Parathyroid adenoma (tissue), 2 donors: ENCODE results near the gene S100A1.

ENCODE experiments used
- H2AFZ ChIP-seq: fragments of 300-600 bp; sonication (generic); one replicate; pipeline ENCODE4 v1.7.0; 2017; ENCODE audit warnings: antibody characterized with exemption, mild to moderate bottlenecking
- H3K27ac ChIP-seq: fragments of 300-600 bp; sonication (generic); one replicate; pipeline ENCODE4 v1.7.0; 2017
- H3K27me3 ChIP-seq: fragments of 300-600 bp; sonication (generic); one replicate; pipeline ENCODE4 v1.7.0; 2017; ENCODE audit warnings: low read length; ENCODE audit not compliant: control insufficient read depth, insufficient read depth
- H3K36me3 ChIP-seq: fragments of 300-600 bp; sonication (generic); one replicate; pipeline ENCODE4 v1.7.0; 2017; ENCODE audit warnings: low read length; ENCODE audit not compliant: control insufficient read depth, insufficient read depth
- H3K4me1 ChIP-seq: fragments of 300-600 bp; sonication (generic); one replicate; pipeline ENCODE4 v1.7.0; 2017; ENCODE audit warnings: control low read depth
- H3K4me2 ChIP-seq: fragments of 300-600 bp; sonication (generic); one replicate; pipeline ENCODE4 v1.7.0; 2017; ENCODE audit warnings: low read length
- H3K4me3 ChIP-seq: fragments of 300-600 bp; sonication (generic); one replicate; pipeline ENCODE4 v1.7.0; 2017; ENCODE audit warnings: low read depth, low read length
- H3K79me2 ChIP-seq: fragments of 300-600 bp; sonication (generic); one replicate; pipeline ENCODE4 v1.7.0; 2017; ENCODE audit warnings: control low read depth
- H3K9ac ChIP-seq: fragments of 300-600 bp; sonication (generic); one replicate; pipeline ENCODE4 v1.7.0; 2017; ENCODE audit warnings: mild to moderate bottlenecking
- H3K9me3 ChIP-seq: fragments of 300-600 bp; sonication (generic); one replicate; pipeline ENCODE4 v1.7.0; 2017; ENCODE audit warnings: low read length; ENCODE audit not compliant: control insufficient read depth
- TF ChIP-seq, protein P1 (sequence below): fragments of 300-600 bp; sonication (generic); IDR thresholded peaks from one replicate; pipeline ENCODE4 v1.7.0; 2017; ENCODE audit warnings: antibody characterized with exemption, mild to moderate bottlenecking
- donor health status: primary hyperparathyroidism.

Gene S100A1

DNA sequence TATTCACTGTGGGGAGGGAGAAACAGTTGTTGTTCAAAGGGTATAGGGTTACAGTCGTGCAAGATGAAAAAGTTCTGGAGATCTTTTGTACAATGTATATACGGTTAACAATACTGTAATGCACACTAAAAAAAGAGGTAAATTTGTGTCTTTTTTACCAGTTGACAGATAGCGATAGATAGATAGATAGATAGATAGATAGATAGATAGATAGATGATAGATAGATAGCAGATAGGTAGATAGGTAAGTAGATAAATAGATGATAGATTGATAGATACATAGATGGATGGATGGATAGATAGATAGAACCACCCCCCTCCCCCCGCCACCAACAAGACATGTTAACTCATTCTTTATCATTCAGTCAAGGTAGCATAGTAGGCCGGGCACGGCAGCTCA lies 25.5 kb upstream of the S100A1 start:
- Histone ChIP-seq H3K27ac (no peak overlapping the region), H3K9me3 (no peaks in the 10 kb centered on the region), H3K4me2 (no peak overlapping the region), H3K9ac (no peak overlapping the region), H3K27me3 (no peaks in the 10 kb centered on the region), H3K79me2 (peaks cover 5% of the 10 kb centered on the region), H3K36me3 (no peaks in the 10 kb centered on the region), H3K4me3 (no peak overlapping the region), H3K4me1 (no peaks in the 10 kb centered on the region), H2AFZ (no peak overlapping the region)
- TF ChIP-seq, protein P1, sequence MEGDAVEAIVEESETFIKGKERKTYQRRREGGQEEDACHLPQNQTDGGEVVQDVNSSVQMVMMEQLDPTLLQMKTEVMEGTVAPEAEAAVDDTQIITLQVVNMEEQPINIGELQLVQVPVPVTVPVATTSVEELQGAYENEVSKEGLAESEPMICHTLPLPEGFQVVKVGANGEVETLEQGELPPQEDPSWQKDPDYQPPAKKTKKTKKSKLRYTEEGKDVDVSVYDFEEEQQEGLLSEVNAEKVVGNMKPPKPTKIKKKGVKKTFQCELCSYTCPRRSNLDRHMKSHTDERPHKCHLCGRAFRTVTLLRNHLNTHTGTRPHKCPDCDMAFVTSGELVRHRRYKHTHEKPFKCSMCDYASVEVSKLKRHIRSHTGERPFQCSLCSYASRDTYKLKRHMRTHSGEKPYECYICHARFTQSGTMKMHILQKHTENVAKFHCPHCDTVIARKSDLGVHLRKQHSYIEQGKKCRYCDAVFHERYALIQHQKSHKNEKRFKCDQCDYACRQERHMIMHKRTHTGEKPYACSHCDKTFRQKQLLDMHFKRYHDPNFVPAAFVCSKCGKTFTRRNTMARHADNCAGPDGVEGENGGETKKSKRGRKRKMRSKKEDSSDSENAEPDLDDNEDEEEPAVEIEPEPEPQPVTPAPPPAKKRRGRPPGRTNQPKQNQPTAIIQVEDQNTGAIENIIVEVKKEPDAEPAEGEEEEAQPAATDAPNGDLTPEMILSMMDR = no peak

DNA sequence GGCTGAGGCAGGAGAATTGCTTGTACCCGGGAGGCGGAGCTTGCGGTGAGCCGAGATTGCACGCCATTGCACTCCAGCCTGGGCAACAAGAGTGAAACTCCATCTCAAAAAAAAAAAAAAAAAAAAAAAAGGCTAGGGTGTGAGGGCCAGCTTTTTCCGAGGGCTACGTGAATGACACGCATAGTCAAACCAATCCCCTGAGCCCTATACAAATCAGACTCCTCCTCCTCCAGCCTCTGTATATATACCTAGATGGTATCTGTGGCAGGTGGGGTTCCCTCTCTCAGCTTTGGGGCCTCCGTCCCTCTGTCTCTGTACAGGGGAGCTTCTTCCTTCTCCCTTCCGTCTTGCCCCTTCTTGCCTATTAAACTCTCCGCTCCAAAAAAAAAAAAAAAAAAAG lies 22.0 kb upstream of the S100A1 start:
- Histone ChIP-seq H3K36me3 (no peaks in the 10 kb centered on the region), H3K27ac (no peak overlapping the region)
- TF ChIP-seq, protein P1 = no peak

DNA sequence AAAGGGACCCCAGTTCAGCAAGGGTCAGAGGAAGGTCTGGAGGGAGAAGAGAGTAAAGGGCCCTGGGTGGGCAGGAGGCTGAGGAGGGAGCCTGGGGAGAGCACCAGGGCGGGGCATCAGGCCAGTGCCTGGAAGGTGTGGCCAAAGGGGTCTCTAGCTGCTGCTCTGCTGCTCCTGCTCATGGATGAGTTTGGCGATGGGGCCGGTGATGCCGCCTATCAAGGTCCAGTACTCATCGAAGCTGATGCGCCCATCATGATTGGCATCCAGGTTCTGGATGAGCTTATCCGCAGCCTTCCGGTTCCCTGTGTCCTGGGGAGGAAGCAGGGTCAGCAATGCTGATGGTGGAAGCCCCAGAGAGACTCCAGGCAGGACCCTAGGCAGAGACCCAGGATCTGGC lies 20.9 kb upstream of the S100A1 start:
- no peak overlapping the region for H3K27ac ChIP-seq
- H2AFZ ChIP-seq = no peak overlapping the region
- H3K36me3 ChIP-seq = no peaks in the 10 kb centered on the region
- H3K9ac ChIP-seq = no peak overlapping the region
- no peaks in the 10 kb centered on the region for H3K27me3 ChIP-seq
- H3K4me1 ChIP-seq = peaks cover 25% of the 10 kb centered on the region
- TF ChIP-seq, protein P1 = no peak
- peaks cover 5% of the 10 kb centered on the region for H3K79me2 ChIP-seq
- no peak overlapping the region for H3K4me2 ChIP-seq
- no peak overlapping the region for H3K4me3 ChIP-seq
- no peaks in the 10 kb centered on the region for H3K9me3 ChIP-seq

More for the DNA sequence above, 22.0 kb upstream of the S100A1 start:
- Histone ChIP-seq H3K27me3 (no peaks in the 10 kb centered on the region), H2AFZ (no peak overlapping the region), H3K79me2 (peaks cover 5% of the 10 kb centered on the region), H3K4me2 (no peak overlapping the region), H3K4me3 (no peak overlapping the region), H3K4me1 (peaks cover 22% of the 10 kb centered on the region), H3K9ac (no peak overlapping the region), H3K9me3 (no peaks in the 10 kb centered on the region)

DNA sequence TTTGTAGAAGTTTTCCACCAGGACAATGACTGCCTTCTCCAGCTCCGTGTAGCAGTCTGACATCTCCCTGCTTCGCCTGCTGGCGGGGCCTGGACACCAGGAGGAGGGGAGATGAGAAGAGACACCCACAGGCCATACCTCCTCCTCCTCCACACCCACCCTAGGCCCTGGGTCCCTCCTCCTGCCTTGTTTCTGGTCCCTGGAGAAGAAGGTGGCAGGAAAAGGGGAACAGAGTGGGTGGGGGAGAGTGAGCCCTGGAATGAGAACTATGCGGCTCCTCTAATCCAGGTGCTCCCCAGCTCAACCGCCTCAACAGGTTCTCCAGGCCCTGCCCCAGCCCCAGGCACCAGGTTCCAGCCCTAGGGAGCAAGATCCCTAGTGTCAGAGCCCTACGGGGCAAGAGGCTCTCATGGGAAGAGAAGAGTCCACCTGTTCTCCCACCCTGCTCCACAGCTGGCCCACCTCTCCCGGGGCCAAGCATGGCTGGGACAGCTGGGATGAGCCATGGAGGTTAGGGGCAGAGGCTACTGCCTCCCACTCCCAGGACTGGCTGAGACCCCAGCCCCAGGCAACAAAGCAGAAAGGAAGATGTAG lies 20.0 kb upstream of the S100A1 start:
- TF ChIP-seq, protein P1 = no peak
- peak overlapping the region; percentile 79 for H3K27ac ChIP-seq
- H3K4me3 ChIP-seq = peak overlapping the region; percentile 19
- H3K9me3 ChIP-seq = no peaks in the 10 kb centered on the region
- no peaks in the 10 kb centered on the region for H3K27me3 ChIP-seq
- no peaks in the 10 kb centered on the region for H3K36me3 ChIP-seq
- peaks cover 25% of the 10 kb centered on the region for H3K4me1 ChIP-seq
- H3K9ac ChIP-seq = no peak overlapping the region
- H2AFZ ChIP-seq = no peak overlapping the region
- H3K4me2 ChIP-seq = peak overlapping the region; percentile 56
- peaks cover 5% of the 10 kb centered on the region for H3K79me2 ChIP-seq
